HepG2 (cell line): ENCODE data around the gene DAPK1. TPM values are rescaled to one million over a fixed set of nuclear protein-coding genes. Genes with fewer than 3 reads are reported as not detected.

ENCODE experiments used
- CREB3 ChIP-seq: sonication (generic); formaldehyde crosslinking; IDR thresholded peaks from 2 replicates; pipeline ENCODE4 v1.5.0; 2020; ENCODE audit warnings: missing genetic modification reagents
- DNMT3B ChIP-seq: conservative IDR thresholded peaks from 2 replicates; pipeline ENCODE4 v1.6.1; 2016; ENCODE audit warnings: missing biosample characterization, control low read depth
- EEA1 ChIP-seq: sonication (generic); formaldehyde crosslinking; IDR thresholded peaks from 2 replicates; pipeline ENCODE4 v1.5.1; 2020; ENCODE audit warnings: mild to moderate bottlenecking, missing genetic modification reagents, borderline replicate concordance
- ESRRA ChIP-seq: sonication (generic); formaldehyde crosslinking; IDR thresholded peaks from 2 replicates; pipeline ENCODE4 v1.5.1; 2020; ENCODE audit warnings: mild to moderate bottlenecking, low read depth, missing genetic modification reagents
- GLI4 ChIP-seq: sonication (generic); formaldehyde crosslinking; IDR thresholded peaks from 2 replicates; pipeline ENCODE4 v1.5.1; 2020; ENCODE audit warnings: missing genetic modification reagents, mild to moderate bottlenecking, moderate library complexity, borderline replicate concordance
- IKZF4 ChIP-seq: sonication (generic); formaldehyde crosslinking; IDR thresholded peaks from 2 replicates; pipeline ENCODE4 v1.5.1; 2020; ENCODE audit warnings: borderline replicate concordance, mild to moderate bottlenecking, low read depth, missing genetic modification reagents; ENCODE audit errors: not compliant biosample characterization
- KDM6A ChIP-seq: IDR thresholded peaks from 2 replicates; pipeline ENCODE4 v1.6.1; 2016; ENCODE audit warnings: low read depth
- MXD4 ChIP-seq: IDR thresholded peaks from 2 replicates; pipeline ENCODE4 v1.6.1; 2016; ENCODE audit warnings: mild to moderate bottlenecking, missing biosample characterization, missing genetic modification reagents
- MYNN ChIP-seq: sonication (generic); formaldehyde crosslinking; IDR thresholded peaks from 2 replicates; pipeline ENCODE4 v1.4.0; 2020; ENCODE audit warnings: mild to moderate bottlenecking, low read depth, missing genetic modification reagents
- NCOA5 ChIP-seq: sonication (generic); formaldehyde crosslinking; IDR thresholded peaks from 2 replicates; pipeline ENCODE4 v1.4.0; 2020; ENCODE audit warnings: missing genetic modification reagents
- PCBP2 ChIP-seq: fragments of 200-400 bp; formaldehyde crosslinking; optimal IDR thresholded peaks from 2 replicates; pipeline ENCODE3; 2018; ENCODE audit warnings: low read length, low read depth; ENCODE audit not compliant: poor library complexity, severe bottlenecking
- SYNCRIP ChIP-seq: fragments of 200-400 bp; formaldehyde crosslinking; IDR thresholded peaks from 2 replicates; pipeline ENCODE4 v1.6.1; 2018; ENCODE audit warnings: mild to moderate bottlenecking, low read depth, low read length; ENCODE audit not compliant: insufficient read depth
- ZHX1 ChIP-seq: sonication (generic); formaldehyde crosslinking; IDR thresholded peaks from 2 replicates; pipeline ENCODE4 v1.8.1; 2022; ENCODE audit warnings: low read depth, mild to moderate bottlenecking, missing genetic modification reagents
- ZKSCAN8 ChIP-seq: IDR thresholded peaks from 2 replicates; pipeline ENCODE4 v1.6.1; 2016; ENCODE audit warnings: borderline replicate concordance, missing genetic modification reagents, missing compliant biosample characterization
- ZNF34 ChIP-seq: sonication (generic); formaldehyde crosslinking; IDR thresholded peaks from 2 replicates; pipeline ENCODE4 v1.4.0; 2020; ENCODE audit warnings: mild to moderate bottlenecking, missing genetic modification reagents, borderline replicate concordance
- ZNF7 ChIP-seq: IDR thresholded peaks from 2 replicates; pipeline ENCODE4 v1.6.1; 2016; ENCODE audit warnings: missing biosample characterization, missing genetic modification reagents
- ZNF703 ChIP-seq: sonication (generic); formaldehyde crosslinking; IDR thresholded peaks from 2 replicates; pipeline ENCODE4 v1.5.1; 2020; ENCODE audit warnings: missing genetic modification reagents, mild to moderate bottlenecking, moderate library complexity, borderline replicate concordance
- ZNF720 ChIP-seq: sonication (generic); formaldehyde crosslinking; IDR thresholded peaks from 2 replicates; pipeline ENCODE4 v1.4.0; 2020; ENCODE audit warnings: missing genetic modification reagents
- polyA plus RNA-seq, 8 experiments: library from polyadenylated mRNA; depleted of rRNA in 3 of 8; stranded (reverse) in 7 of 8; unstranded in 1 of 8; fragments of >200 nt; fragmentation: Illumina TruSeq in 4 of 8; extraction: Trizol in 4 of 8; gene quantifications; 2 replicates each; pipeline versions ENCODE4 v1.2.1 to v1.2.3, GENCODE V29; 2011 to 2016; ENCODE audit warnings: low read depth in 4 of 8, missing spikeins in 1 of 8, mixed read lengths in 1 of 8; ENCODE audit not compliant: insufficient read depth in 1 of 8
- total RNA-seq, 5 experiments: library from RNA; depleted of rRNA; stranded (reverse); fragments of >200 nt; fragmentation: Illumina TruSeq; extraction: Trizol; gene quantifications; 2 replicates each; pipeline ENCODE4 v1.2.3, GENCODE V29; 2016; ENCODE audit warnings: low read depth in 1 of 5
- TF ChIP-seq, protein P1 (sequence below): sonication (generic); formaldehyde crosslinking; IDR thresholded peaks from 2 replicates; pipeline ENCODE4 v1.4.0; 2020; ENCODE audit warnings: missing genetic modification reagents, mild to moderate bottlenecking, borderline replicate concordance
- TF ChIP-seq, protein P2 (sequence below): sonication (generic); formaldehyde crosslinking; IDR thresholded peaks from 2 replicates; pipeline ENCODE4 v1.8.0; 2022; ENCODE audit warnings: missing genetic modification reagents, mild to moderate bottlenecking, borderline replicate concordance
- TF ChIP-seq, protein P3 (sequence below): sonication (generic); formaldehyde crosslinking; IDR thresholded peaks from 2 replicates; pipeline ENCODE4 v1.4.0; 2020; ENCODE audit warnings: missing genetic modification reagents
- TF ChIP-seq, protein P4 (sequence below): sonication (generic); formaldehyde crosslinking; IDR thresholded peaks from 2 replicates; pipeline ENCODE4 v1.5.0; 2020; ENCODE audit warnings: missing genetic modification reagents, mild to moderate bottlenecking, borderline replicate concordance

Gene DAPK1
- total and polyA plus RNA-seq, 2 of the 13 experiments (the other 11 are each of a cell fraction or from before 2014, with no cell fraction given): 35.7 to 35.9 TPM

- TF ChIP-seq PCBP2 (no peak), ZNF34 (no peak), IKZF4 (CRISPR knock-in tag) (peak; percentile 54), MYNN (CRISPR knock-in tag) (no peak), ZNF7 (CRISPR knock-in tag) (no peak), MXD4 (CRISPR knock-in tag) (no peak), ZHX1 (no peak), ZKSCAN8 (no peak), SYNCRIP (no peak), ESRRA (0 out of 2 replicates have a peak, but pooled peaks have one; percentile 44), ZNF720 (CRISPR knock-in tag) (no peak), EEA1 (CRISPR knock-in tag) (peak; percentile 32; the same call in 1 of the 2 replicates), DNMT3B (CRISPR knock-in tag) (no peak), CREB3 (CRISPR knock-in tag) (peak; percentile 16; the same call in 1 of the 2 replicates), ZNF703 (CRISPR knock-in tag) (no peak), KDM6A (CRISPR knock-in tag) (no peak), NCOA5 (no peak), GLI4 (CRISPR knock-in tag) (no peak)
- TF ChIP-seq, protein P1, sequence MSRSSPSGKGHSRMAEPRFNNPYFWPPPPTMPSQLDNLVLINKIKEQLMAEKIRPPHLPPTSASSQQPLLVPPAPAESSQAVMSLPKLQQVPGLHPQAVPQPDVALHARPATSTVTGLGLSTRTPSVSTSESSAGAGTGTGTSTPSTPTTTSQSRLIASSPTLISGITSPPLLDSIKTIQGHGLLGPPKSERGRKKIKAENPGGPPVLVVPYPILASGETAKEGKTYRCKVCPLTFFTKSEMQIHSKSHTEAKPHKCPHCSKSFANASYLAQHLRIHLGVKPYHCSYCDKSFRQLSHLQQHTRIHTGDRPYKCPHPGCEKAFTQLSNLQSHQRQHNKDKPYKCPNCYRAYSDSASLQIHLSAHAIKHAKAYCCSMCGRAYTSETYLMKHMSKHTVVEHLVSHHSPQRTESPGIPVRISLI: no peak
- TF ChIP-seq, protein P2, sequence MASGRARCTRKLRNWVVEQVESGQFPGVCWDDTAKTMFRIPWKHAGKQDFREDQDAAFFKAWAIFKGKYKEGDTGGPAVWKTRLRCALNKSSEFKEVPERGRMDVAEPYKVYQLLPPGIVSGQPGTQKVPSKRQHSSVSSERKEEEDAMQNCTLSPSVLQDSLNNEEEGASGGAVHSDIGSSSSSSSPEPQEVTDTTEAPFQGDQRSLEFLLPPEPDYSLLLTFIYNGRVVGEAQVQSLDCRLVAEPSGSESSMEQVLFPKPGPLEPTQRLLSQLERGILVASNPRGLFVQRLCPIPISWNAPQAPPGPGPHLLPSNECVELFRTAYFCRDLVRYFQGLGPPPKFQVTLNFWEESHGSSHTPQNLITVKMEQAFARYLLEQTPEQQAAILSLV: peak; percentile 63; the same call in 1 of the 2 replicates
- TF ChIP-seq, protein P3, sequence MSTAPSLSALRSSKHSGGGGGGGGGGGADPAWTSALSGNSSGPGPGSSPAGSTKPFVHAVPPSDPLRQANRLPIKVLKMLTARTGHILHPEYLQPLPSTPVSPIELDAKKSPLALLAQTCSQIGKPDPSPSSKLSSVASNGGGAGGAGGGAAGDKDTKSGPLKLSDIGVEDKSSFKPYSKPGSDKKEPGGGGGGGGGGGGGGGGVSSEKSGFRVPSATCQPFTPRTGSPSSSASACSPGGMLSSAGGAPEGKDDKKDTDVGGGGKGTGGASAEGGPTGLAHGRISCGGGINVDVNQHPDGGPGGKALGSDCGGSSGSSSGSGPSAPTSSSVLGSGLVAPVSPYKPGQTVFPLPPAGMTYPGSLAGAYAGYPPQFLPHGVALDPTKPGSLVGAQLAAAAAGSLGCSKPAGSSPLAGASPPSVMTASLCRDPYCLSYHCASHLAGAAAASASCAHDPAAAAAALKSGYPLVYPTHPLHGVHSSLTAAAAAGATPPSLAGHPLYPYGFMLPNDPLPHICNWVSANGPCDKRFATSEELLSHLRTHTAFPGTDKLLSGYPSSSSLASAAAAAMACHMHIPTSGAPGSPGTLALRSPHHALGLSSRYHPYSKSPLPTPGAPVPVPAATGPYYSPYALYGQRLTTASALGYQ (CRISPR knock-in tag): no peak
- TF ChIP-seq, protein P4, sequence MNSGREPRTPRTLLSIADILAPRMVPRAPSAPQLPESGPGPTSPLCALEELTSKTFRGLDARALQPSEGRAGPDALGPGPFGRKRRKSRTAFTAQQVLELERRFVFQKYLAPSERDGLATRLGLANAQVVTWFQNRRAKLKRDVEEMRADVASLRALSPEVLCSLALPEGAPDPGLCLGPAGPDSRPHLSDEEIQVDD (CRISPR knock-in tag): no peak
Observed at GRCh38 chr9:87497604-87498045, at the start of gene DAPK1 (continued).
